ENCODE results near the gene IL1R2. TPM values are rescaled to one million over a fixed set of nuclear protein-coding genes. Genes with fewer than 3 reads are reported as not detected.

The IL1R2 gene
- total and polyA plus RNA-seq, 2 of the 13 experiments (the other 11 are each of a cell fraction or from before 2014, with no cell fraction given) = 3.6 to 7.3 TPM

DNA sequence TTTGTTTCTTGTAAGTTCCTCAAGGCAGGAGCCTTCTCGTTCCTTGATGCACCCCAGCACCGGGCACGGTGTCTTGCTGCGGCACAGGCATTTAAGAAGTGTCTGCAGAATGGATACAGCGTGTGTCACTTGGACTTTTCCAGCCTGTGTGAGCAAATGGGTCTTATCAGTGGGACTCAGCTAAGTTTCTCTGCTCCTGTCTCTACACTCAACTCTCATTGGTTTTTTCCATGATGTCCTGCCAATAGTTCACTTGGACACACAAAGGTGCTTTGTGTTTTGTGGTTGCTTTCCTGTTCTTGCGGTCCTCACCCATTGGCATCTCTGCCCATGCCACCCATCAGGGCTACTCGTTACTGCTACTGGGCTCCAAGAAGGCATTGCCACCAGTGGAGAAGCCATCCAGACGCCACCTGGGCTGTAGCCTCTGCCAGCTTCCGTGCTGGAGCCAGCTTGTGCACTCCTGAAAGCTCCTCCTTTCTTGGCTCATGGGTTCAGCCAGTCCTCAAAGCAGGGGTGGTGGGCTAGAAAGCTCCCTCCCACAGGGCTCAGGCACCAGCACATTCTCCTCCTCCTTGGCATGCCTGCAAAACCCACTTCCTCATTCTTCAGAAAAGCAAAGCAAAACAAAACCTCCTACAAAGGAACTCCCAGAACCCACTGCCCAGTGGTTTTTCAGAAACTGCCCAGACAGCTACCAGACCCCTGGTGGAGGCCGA is 41.4 kb downstream of the IL1R2 start (continued):
- TF ChIP-seq, protein P1, sequence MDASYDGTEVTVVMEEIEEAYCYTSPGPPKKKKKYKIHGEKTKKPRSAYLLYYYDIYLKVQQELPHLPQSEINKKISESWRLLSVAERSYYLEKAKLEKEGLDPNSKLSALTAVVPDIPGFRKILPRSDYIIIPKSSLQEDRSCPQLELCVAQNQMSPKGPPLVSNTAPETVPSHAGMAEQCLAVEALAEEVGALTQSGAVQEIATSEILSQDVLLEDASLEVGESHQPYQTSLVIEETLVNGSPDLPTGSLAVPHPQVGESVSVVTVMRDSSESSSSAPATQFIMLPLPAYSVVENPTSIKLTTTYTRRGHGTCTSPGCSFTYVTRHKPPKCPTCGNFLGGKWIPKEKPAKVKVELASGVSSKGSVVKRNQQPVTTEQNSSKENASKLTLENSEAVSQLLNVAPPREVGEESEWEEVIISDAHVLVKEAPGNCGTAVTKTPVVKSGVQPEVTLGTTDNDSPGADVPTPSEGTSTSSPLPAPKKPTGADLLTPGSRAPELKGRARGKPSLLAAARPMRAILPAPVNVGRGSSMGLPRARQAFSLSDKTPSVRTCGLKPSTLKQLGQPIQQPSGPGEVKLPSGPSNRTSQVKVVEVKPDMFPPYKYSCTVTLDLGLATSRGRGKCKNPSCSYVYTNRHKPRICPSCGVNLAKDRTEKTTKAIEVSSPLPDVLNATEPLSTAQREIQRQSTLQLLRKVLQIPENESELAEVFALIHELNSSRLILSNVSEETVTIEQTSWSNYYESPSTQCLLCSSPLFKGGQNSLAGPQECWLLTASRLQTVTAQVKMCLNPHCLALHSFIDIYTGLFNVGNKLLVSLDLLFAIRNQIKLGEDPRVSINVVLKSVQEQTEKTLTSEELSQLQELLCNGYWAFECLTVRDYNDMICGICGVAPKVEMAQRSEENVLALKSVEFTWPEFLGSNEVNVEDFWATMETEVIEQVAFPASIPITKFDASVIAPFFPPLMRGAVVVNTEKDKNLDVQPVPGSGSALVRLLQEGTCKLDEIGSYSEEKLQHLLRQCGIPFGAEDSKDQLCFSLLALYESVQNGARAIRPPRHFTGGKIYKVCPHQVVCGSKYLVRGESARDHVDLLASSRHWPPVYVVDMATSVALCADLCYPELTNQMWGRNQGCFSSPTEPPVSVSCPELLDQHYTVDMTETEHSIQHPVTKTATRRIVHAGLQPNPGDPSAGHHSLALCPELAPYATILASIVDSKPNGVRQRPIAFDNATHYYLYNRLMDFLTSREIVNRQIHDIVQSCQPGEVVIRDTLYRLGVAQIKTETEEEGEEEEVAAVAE (CRISPR knock-in tag; IDR thresholded peaks at IDR 0.05; ENCODE audit: borderline replicate concordance) = no peak
- TF ChIP-seq IKZF5 (CRISPR knock-in tag; IDR thresholded peaks at IDR 0.05) (peak; percentile 57; the same call in 1 of the 2 replicates), ELF1 (CRISPR knock-in tag; IDR thresholded peaks at IDR 0.05) (peak; percentile 35; the same call in 1 of the 2 replicates), NKX3-1 (CRISPR knock-in tag; IDR thresholded peaks at IDR 0.05) (no peak), ZNF224 (CRISPR knock-in tag; IDR thresholded peaks at IDR 0.05) (no peak), CREM (IDR thresholded peaks at IDR 0.05) (no peak), CREM (CRISPR knock-in tag; IDR thresholded peaks at IDR 0.05) (no peak), SMARCE1 (IDR thresholded peaks at IDR 0.05; ENCODE audit: borderline replicate concordance) (no peak), ZNF713 (CRISPR knock-in tag; IDR thresholded peaks at IDR 0.05) (no peak), ZBTB7A (CRISPR knock-in tag; IDR thresholded peaks at IDR 0.05) (no peak; the same call in 1 of the 2 replicates), MYC (CRISPR knock-in tag; IDR thresholded peaks at IDR 0.05; ENCODE audit: borderline replicate concordance) (peak; percentile 42; the same call in 1 of the 2 replicates), SKI (IDR thresholded peaks at IDR 0.05; ENCODE audit: partially characterized antibody) (no peak), ZNF784 (CRISPR knock-in tag; IDR thresholded peaks at IDR 0.05; ENCODE audit: borderline replicate concordance) (no peak), ZNF512 (CRISPR knock-in tag; IDR thresholded peaks at IDR 0.05) (no peak), KAT7 (CRISPR knock-in tag; IDR thresholded peaks at IDR 0.05; ENCODE audit: borderline replicate concordance) (0 out of 2 replicates have a peak, but pooled peaks have one; percentile 41), ZNF720 (CRISPR knock-in tag; IDR thresholded peaks at IDR 0.05) (no peak), MYNN (CRISPR knock-in tag; IDR thresholded peaks at IDR 0.05; ENCODE audit: low read depth) (no peak; the same call in 1 of the 2 replicates)
- TF ChIP-seq, protein P2, sequence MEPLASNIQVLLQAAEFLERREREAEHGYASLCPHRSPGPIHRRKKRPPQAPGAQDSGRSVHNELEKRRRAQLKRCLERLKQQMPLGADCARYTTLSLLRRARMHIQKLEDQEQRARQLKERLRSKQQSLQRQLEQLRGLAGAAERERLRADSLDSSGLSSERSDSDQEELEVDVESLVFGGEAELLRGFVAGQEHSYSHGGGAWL (CRISPR knock-in tag; IDR thresholded peaks at IDR 0.05) = peak; percentile 72; the same call in 1 of the 2 replicates
- TF ChIP-seq, protein P3, sequence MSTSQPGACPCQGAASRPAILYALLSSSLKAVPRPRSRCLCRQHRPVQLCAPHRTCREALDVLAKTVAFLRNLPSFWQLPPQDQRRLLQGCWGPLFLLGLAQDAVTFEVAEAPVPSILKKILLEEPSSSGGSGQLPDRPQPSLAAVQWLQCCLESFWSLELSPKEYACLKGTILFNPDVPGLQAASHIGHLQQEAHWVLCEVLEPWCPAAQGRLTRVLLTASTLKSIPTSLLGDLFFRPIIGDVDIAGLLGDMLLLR (CRISPR knock-in tag; IDR thresholded peaks at IDR 0.05) = peak; percentile 62; the same call in 1 of the 2 replicates
- TF ChIP-seq, protein P4, sequence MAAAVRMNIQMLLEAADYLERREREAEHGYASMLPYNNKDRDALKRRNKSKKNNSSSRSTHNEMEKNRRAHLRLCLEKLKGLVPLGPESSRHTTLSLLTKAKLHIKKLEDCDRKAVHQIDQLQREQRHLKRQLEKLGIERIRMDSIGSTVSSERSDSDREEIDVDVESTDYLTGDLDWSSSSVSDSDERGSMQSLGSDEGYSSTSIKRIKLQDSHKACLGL (CRISPR knock-in tag; IDR thresholded peaks at IDR 0.05) = no peak
